GM18526 (cell line): Measurements from ENCODE around the gene GAL3ST2.

Experiments
- POLR2A ChIP-seq: IDR thresholded peaks from 3 replicates; pipeline ENCODE4 v1.6.1; 2011; ENCODE audit not compliant: insufficient read length; ENCODE audit errors: extremely low read depth

The GAL3ST2 gene

GRCh38 chr2:241816431-241817121 is 40.0 kb downstream of the GAL3ST2 start:
- TF ChIP-seq POLR2A, result no peak

- TF ChIP-seq POLR2A, result no peak
These were observed 40.7 kb downstream of the GAL3ST2 start for GRCh38 chr2:241817126-241817820.

GRCh38 chr2:241818229-241818942 is 41.8 kb downstream of the GAL3ST2 start:
- no peak for TF ChIP-seq POLR2A

GRCh38 chr2:241818943-241819270 is 42.3 kb downstream of the GAL3ST2 start:
- no peak for TF ChIP-seq POLR2A

GRCh38 chr2:241820625-241821384 is 44.2 kb downstream of the GAL3ST2 start:
- TF ChIP-seq POLR2A, result no peak

GRCh38 chr2:241821460-241822263 is 45.0 kb downstream of the GAL3ST2 start:
- no peak for TF ChIP-seq POLR2A

GRCh38 chr2:241822264-241822623 is 45.6 kb downstream of the GAL3ST2 start:
- no peak for TF ChIP-seq POLR2A

GRCh38 chr2:241827394-241827793 is 50.8 kb downstream of the GAL3ST2 start:
- no peak for TF ChIP-seq POLR2A

GRCh38 chr2:241833101-241833663 is 56.6 kb downstream of the GAL3ST2 start:
- no peak for TF ChIP-seq POLR2A

- TF ChIP-seq POLR2A, result no peak
These were observed 58.0 kb downstream of the GAL3ST2 start for GRCh38 chr2:241834527-241835210.

- TF ChIP-seq POLR2A, result no peak
These were observed 59.0 kb downstream of the GAL3ST2 start for GRCh38 chr2:241835611-241836010.

- no peak for TF ChIP-seq POLR2A
These were observed 59.7 kb downstream of the GAL3ST2 start for GRCh38 chr2:241836292-241836691.

- no peak for TF ChIP-seq POLR2A
These were observed 60.8 kb downstream of the GAL3ST2 start for GRCh38 chr2:241837197-241837965.
